ENCODE data around the gene OR5AL1. TPM values are rescaled to one million over a fixed set of nuclear protein-coding genes. Genes with fewer than 3 reads are reported as not detected.

OR5AL1 gene
- total RNA-seq, result not detected in 2 replicates

DNA sequence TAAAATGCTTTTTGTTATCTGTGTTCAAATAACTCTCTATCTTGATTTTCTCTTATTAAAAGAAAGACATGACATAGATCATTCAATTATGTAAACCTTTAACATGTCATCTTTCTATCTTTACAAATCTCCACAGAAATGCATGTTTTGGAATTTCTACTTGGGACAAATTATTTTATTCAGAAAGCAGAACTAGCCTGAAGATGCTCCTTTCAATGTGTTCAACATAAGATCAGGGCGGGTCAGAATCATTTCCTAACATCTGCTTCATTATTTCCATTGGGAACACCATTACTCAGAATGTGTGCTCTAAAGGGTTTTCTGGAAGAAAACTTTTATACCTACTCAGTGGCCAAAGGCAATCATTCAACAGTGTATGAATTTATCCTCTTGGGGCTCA, at the start of gene OR5AL1:
OR5AL1 (plus strand) TSS at position 301 of the 400 bp plus-strand sequence.

DNA sequence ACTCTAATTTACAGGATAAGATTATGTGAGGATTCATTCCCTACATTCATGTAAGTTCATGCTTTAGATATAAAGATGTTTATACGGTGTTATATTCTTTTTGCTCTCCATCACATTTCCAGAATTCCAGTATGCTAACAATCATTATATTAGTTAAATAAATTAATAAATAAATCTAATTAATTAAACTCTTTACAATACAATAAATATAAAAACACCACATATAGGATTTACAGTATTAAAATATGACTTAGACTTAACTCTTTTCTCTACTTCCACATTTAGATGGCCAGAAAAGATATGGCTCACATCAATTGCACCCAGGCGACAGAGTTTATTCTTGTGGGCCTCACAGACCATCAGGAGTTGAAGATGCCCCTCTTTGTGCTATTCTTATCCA, 37.2 kb upstream of the OR5AL1 start, which contains the start of gene OR8U1:
OR8U1 (plus strand) TSS at position 301 of the 400 bp plus-strand sequence; CDS start at position 301, 0 bp downstream.

Other genes with a start within 250 kb of the OR5AL1 start
- gene OR5J2, start 236.1 kb upstream of the OR5AL1 start, total RNA-seq, result not detected in 2 replicates
- gene OR5T2, start 178.4 kb upstream of the OR5AL1 start, total RNA-seq, result not detected in 2 replicates
- gene OR5T3, start 160.4 kb upstream of the OR5AL1 start, total RNA-seq, result not detected in 2 replicates
- not detected in 2 replicates for gene OR5T1, start 138.5 kb upstream of the OR5AL1 start, total RNA-seq
- gene OR8H1, start 120.4 kb upstream of the OR5AL1 start, total RNA-seq, result not detected in 2 replicates
- not detected in 2 replicates for gene OR8K3, start 97.6 kb upstream of the OR5AL1 start, total RNA-seq
- not detected in 2 replicates for gene OR8K1, start 66.7 kb upstream of the OR5AL1 start, total RNA-seq
- not detected in 2 replicates for gene OR8J1, start 58.4 kb upstream of the OR5AL1 start, total RNA-seq
- not detected in 2 replicates for gene OR8U1, start 37.1 kb upstream of the OR5AL1 start, total RNA-seq
- not detected in 2 replicates for gene OR5M3, start 60.7 kb downstream of the OR5AL1 start, total RNA-seq
- gene OR5M8, start 78.7 kb downstream of the OR5AL1 start, total RNA-seq, result not detected in 2 replicates
- not detected in 2 replicates for gene OR5M11, start 130.6 kb downstream of the OR5AL1 start, total RNA-seq
- gene OR5M10, start 165.0 kb downstream of the OR5AL1 start, total RNA-seq, result not detected in 2 replicates
- not detected in 2 replicates for gene OR5M1, start 202.2 kb downstream of the OR5AL1 start, total RNA-seq
- not detected in 2 replicates for gene OR5AP2, start 229.7 kb downstream of the OR5AL1 start, total RNA-seq